Muscle layer of duodenum (tissue), 2 donors: ENCODE results near the gene AGO1.

Experiments used
- H3K27ac ChIP-seq: one replicate; pipeline ENCODE4 v1.7.0; 2013; ENCODE audit warnings: mild to moderate bottlenecking, low read length
- H3K27me3 ChIP-seq: one replicate; pipeline ENCODE4 v1.7.0; 2013; ENCODE audit warnings: low read depth, mild to moderate bottlenecking, control low read depth, low read length
- H3K36me3 ChIP-seq, 2 donors: one replicate each; pipeline ENCODE4 v1.7.0; 2013; ENCODE audit warnings: low read length in 2 of 2, control low read depth in 1 of 2, mild to moderate bottlenecking in 1 of 2; ENCODE audit not compliant: insufficient read depth in 2 of 2, control insufficient read depth in 1 of 2
- H3K4me1 ChIP-seq, 2 donors: one replicate each; pipeline ENCODE4 v1.7.0; 2013; ENCODE audit warnings: low read length in 2 of 2, mild to moderate bottlenecking in 2 of 2, control low read depth in 1 of 2, moderate library complexity in 1 of 2; ENCODE audit not compliant: insufficient read depth in 2 of 2, control insufficient read depth in 1 of 2
- H3K4me3 ChIP-seq, 2 donors: one replicate each; pipeline ENCODE4 v1.7.0; 2013; ENCODE audit warnings: low read length in 2 of 2, low read depth in 1 of 2, mild to moderate bottlenecking in 1 of 2
- H3K9me3 ChIP-seq, 2 donors: one replicate each; pipeline ENCODE4 v1.7.0; 2013; ENCODE audit warnings: low read length in 2 of 2, control low read depth in 1 of 2, mild to moderate bottlenecking in 1 of 2; ENCODE audit not compliant: control insufficient read depth in 1 of 2
- donor health status: healthy.

Gene AGO1

GRCh38 chr1:35924838-35925237, 41.8 kb downstream of the AGO1 start:
- H3K27me3 ChIP-seq, result no peaks in the 10 kb centered on the region
- H3K27ac ChIP-seq, result no peak overlapping the region
- peaks cover 1 to 23% of the 10 kb centered on the region in 2 donors for H3K36me3 ChIP-seq
- no peaks in the 10 kb centered on the region for H3K9me3 ChIP-seq
- H3K4me1 ChIP-seq, result no peaks in the 10 kb centered on the region
- H3K4me3 ChIP-seq, result no peak overlapping the region

GRCh38 chr1:35925741-35926140, 42.7 kb downstream of the AGO1 start:
- Histone ChIP-seq H3K9me3 (no peaks in the 10 kb centered on the region), H3K4me1 (no peaks in the 10 kb centered on the region), H3K4me3 (no peak overlapping the region), H3K36me3 (peaks cover 0 to 18% of the 10 kb centered on the region in 2 donors), H3K27ac (no peak overlapping the region), H3K27me3 (no peaks in the 10 kb centered on the region)

- H3K27me3 ChIP-seq, result no peaks in the 10 kb centered on the region
- peaks cover 0 to 5% of the 10 kb centered on the region in 2 donors for H3K4me1 ChIP-seq
- H3K9me3 ChIP-seq, result no peaks in the 10 kb centered on the region
- no peak overlapping the region for H3K27ac ChIP-seq
- H3K4me3 ChIP-seq, result no peak overlapping the region
- H3K36me3 ChIP-seq, result peaks cover 0 to 9% of the 10 kb centered on the region in 2 donors
Observed at GRCh38 chr1:35927472-35927871, 44.5 kb downstream of the AGO1 start.

- Histone ChIP-seq H3K4me3 (peak overlapping the region; percentile 89 to 91), H3K9me3 (no peaks in the 10 kb centered on the region), H3K4me1 (peaks cover 4 to 10% of the 10 kb centered on the region in 2 donors), H3K36me3 (peaks cover 0 to 3% of the 10 kb centered on the region in 2 donors), H3K27ac (peak overlapping the region; percentile 97), H3K27me3 (no peaks in the 10 kb centered on the region)
Observed at GRCh38 chr1:35929730-35930592, 47.0 kb downstream of the AGO1 start.

- H3K4me3 ChIP-seq, result peak within 1 kb of the TSS; percentile 89 to 91
- H3K4me1 ChIP-seq, result peaks cover 4 to 10% of the 10 kb centered on the region in 2 donors
- H3K36me3 ChIP-seq, result peaks cover 0 to 3% of the 10 kb centered on the region in 2 donors
- H3K27ac ChIP-seq, result peak within 1 kb of the TSS; percentile 97
- no peaks in the 10 kb centered on the region for H3K27me3 ChIP-seq
- no peaks in the 10 kb centered on the region for H3K9me3 ChIP-seq
Observed at GRCh38 chr1:35930593-35931445, 47.8 kb downstream of the AGO1 start, which contains the start of gene AGO3. AGO3 (plus strand) TSS chr1:35931105; CDS start chr1:35931427, 322 bp downstream.

GRCh38 chr1:35931446-35932157, 48.6 kb downstream of the AGO1 start:
- Histone ChIP-seq H3K4me3 (peak overlapping the region; percentile 89 to 91), H3K9me3 (no peaks in the 10 kb centered on the region), H3K36me3 (peaks cover 0 to 3% of the 10 kb centered on the region in 2 donors), H3K4me1 (peaks cover 4 to 13% of the 10 kb centered on the region in 2 donors), H3K27ac (peak overlapping the region; percentile 85), H3K27me3 (no peaks in the 10 kb centered on the region)

- Histone ChIP-seq H3K27ac (no peak overlapping the region), H3K36me3 (peaks cover 0 to 3% of the 10 kb centered on the region in 2 donors), H3K4me3 (peak overlapping the region; percentile 89 to 91), H3K27me3 (no peaks in the 10 kb centered on the region), H3K4me1 (peaks cover 4 to 13% of the 10 kb centered on the region in 2 donors), H3K9me3 (no peaks in the 10 kb centered on the region)
Observed at GRCh38 chr1:35932158-35932636, 49.2 kb downstream of the AGO1 start.

- Histone ChIP-seq H3K27ac (no peak overlapping the region), H3K27me3 (no peaks in the 10 kb centered on the region), H3K4me3 (no peak overlapping the region), H3K36me3 (peaks cover 0 to 3% of the 10 kb centered on the region in 2 donors), H3K4me1 (peaks cover 4 to 13% of the 10 kb centered on the region in 2 donors), H3K9me3 (no peaks in the 10 kb centered on the region)
Observed at GRCh38 chr1:35932941-35933340, 49.9 kb downstream of the AGO1 start.

GRCh38 chr1:35935442-35936388, 52.7 kb downstream of the AGO1 start:
- Histone ChIP-seq H3K36me3 (peaks cover 0 to 1% of the 10 kb centered on the region in 2 donors), H3K9me3 (no peaks in the 10 kb centered on the region), H3K27ac (peak overlapping the region; percentile 51), H3K4me3 (no peak overlapping the region), H3K4me1 (peaks cover 4 to 13% of the 10 kb centered on the region in 2 donors), H3K27me3 (no peaks in the 10 kb centered on the region)

GRCh38 chr1:35936838-35937237, 53.8 kb downstream of the AGO1 start:
- no peaks in the 10 kb centered on the region for H3K36me3 ChIP-seq

More at GRCh38 chr1:35936838-35937237, 53.8 kb downstream of the AGO1 start:
- no peak overlapping the region for H3K4me3 ChIP-seq
- H3K9me3 ChIP-seq, result no peaks in the 10 kb centered on the region
- no peaks in the 10 kb centered on the region for H3K27me3 ChIP-seq
- H3K27ac ChIP-seq, result no peak overlapping the region
- H3K4me1 ChIP-seq, result peaks cover 4 to 11% of the 10 kb centered on the region in 2 donors
